Transverse colon (tissue), 4 donors: ENCODE results near the gene CRKL. TPM values are rescaled to one million over a fixed set of nuclear protein-coding genes. Genes with fewer than 3 reads are reported as not detected.
A peak's percentile ranks its signal among the peaks of the same experiment; 100 is the strongest.

Source experiments
- DNase-seq: peaks from one replicate; pipeline ENCODE4 v3.0.0-alpha.2; 2019
- H3K27ac ChIP-seq, 4 donors: fragments of 200-600 bp; sonication (generic); 2 replicates each; pipeline ENCODE4 v1.5.1; 2016 to 2018; ENCODE audit warnings: inconsistent platforms in 4 of 4
- H3K27me3 ChIP-seq: fragments of 200-600 bp; sonication (generic); 2 replicates; pipeline ENCODE4 v1.5.1; 2017; ENCODE audit warnings: inconsistent platforms
- H3K36me3 ChIP-seq, 4 donors: fragments of 200-600 bp; sonication (generic); 2 replicates each; pipeline ENCODE4 v1.5.1; 2017 to 2019; ENCODE audit warnings: inconsistent platforms in 4 of 4
- H3K4me1 ChIP-seq, 4 donors: fragments of 200-600 bp; sonication (generic); 2 replicates each; pipeline ENCODE4 v1.5.1; 2017 to 2020; ENCODE audit warnings: inconsistent platforms in 4 of 4
- H3K4me3 ChIP-seq, 4 donors: fragments of 200-600 bp; sonication (generic); 1 replicate in 1 of 4; 2 replicates in 3 of 4; pipeline versions ENCODE4 v1.5.1 to v1.6.1; 2017 to 2019; ENCODE audit warnings: inconsistent platforms in 4 of 4
- H3K9me3 ChIP-seq, 2 donors: fragments of 200-600 bp; sonication (generic); 2 replicates each; pipeline ENCODE4 v1.5.1; 2017 to 2019; ENCODE audit warnings: inconsistent platforms in 2 of 2
- CTCF ChIP-seq, 5 experiments: fragments of 200-600 bp in 3 of 5; fragments of 450-650 bp in 2 of 5; sonication (generic) in 3 of 5; IDR thresholded peaks; 1 replicate in 2 of 5; 2 replicates in 3 of 5; pipeline ENCODE4 v1.5.1; 2016 to 2017; ENCODE audit warnings: antibody characterized with exemption in 5 of 5, inconsistent platforms in 3 of 5, mild to moderate bottlenecking in 2 of 5, moderate library complexity in 1 of 5
- EP300 ChIP-seq: sonication (generic); formaldehyde crosslinking; IDR thresholded peaks from one replicate; pipeline ENCODE4 v1.6.1; 2017; ENCODE audit warnings: antibody characterized with exemption, low read depth
- POLR2A ChIP-seq: fragments of 450-650 bp; IDR thresholded peaks from one replicate; pipeline ENCODE4 v1.6.1; 2016; ENCODE audit warnings: antibody characterized with exemption, mild to moderate bottlenecking, moderate library complexity
- POLR2AphosphoS5 ChIP-seq, 3 donors: sonication (generic); formaldehyde crosslinking; IDR thresholded peaks; one replicate each; pipeline ENCODE4 v1.6.1; 2016; ENCODE audit warnings: antibody characterized with exemption in 3 of 3
- WGBS, 2 donors: methylation state at CpG; one replicate each; pipeline ENCODE4 v1.1.5; 2018; ENCODE audit warnings: low coverage in 1 of 2; 5-methylcytosine and 5-hydroxymethylcytosine counted together
- in situ Hi-C, 4 donors: fragments of 200-750 bp; cut with MboI; loops; one replicate each; pipeline versions ENCODE4 v1.15.0 to v1.15.1; 2017; ENCODE audit warnings: low sequenced_read_pairs in 3 of 4, low pct_ligation_motif_present in 1 of 4, low pct_unique_long_range_greater_than_20kb in 1 of 4
- intact Hi-C: fragments of 100-400 bp; cut with DNase I; formaldehyde crosslinking; loops from one replicate; pipeline ENCODE4 v1.15.1; 2023; ENCODE audit warnings: low total_unique reads
- total RNA-seq, 4 donors: library from RNA; depleted of rRNA; stranded (reverse); fragments of >200 nt; gene quantifications; one replicate each; pipeline ENCODE4 v1.1.0, GENCODE V29; 2016

Gene CRKL
- total RNA-seq, 4 donors from 2014 or later = 37.0 to 56.7 (median 48.6) TPM

- peaks cover 14% of the 10 kb centered on the region for H3K27me3 ChIP-seq
- no peaks in the 10 kb centered on the region for H3K36me3 ChIP-seq
- H3K4me1 ChIP-seq = peaks cover 10 to 60% (median 48%) of the 10 kb centered on the region in 4 donors
- in situ Hi-C loops = loop anchor here in 1 of 4 donors (25.0 kb wide), 1 partner anchor 99 kb away; no protein-coding TSS in a partner anchor
- WGBS, 2 donors = 73% methylated on average over 7 of the region's 7 CpGs; no CpG with 5 or more reads in 1 of the 2 donors
- TF ChIP-seq CTCF (IDR thresholded peaks at IDR 0.05) (no peak), EP300 (no peak)
- no peak for DNase-seq
- H3K9me3 ChIP-seq = no peaks in the 10 kb centered on the region
- no peak overlapping the region for H3K4me3 ChIP-seq
- H3K27ac ChIP-seq = peak overlapping the region; percentile 79 to 94 (median 91)
- intact Hi-C loops = no loop called here
These were observed 46.2 kb downstream of the CRKL start for GRCh38 chr22:20963201-20964052.

- Histone ChIP-seq H3K27ac (peak overlapping the region; percentile 79 to 94 (median 91)), H3K4me3 (peak overlapping the region in 3 of 4 donors; percentile 52 to 62 (median 55)), H3K4me1 (peaks cover 10 to 52% (median 46%) of the 10 kb centered on the region in 4 donors), H3K36me3 (no peaks in the 10 kb centered on the region), H3K9me3 (no peaks in the 10 kb centered on the region), H3K27me3 (peaks cover 14% of the 10 kb centered on the region)
- intact Hi-C loops = no loop called here
- WGBS, 2 donors = 42% methylated on average over 3 to 6 of the region's 6 CpGs
- no peak for TF ChIP-seq POLR2A
- no peak for TF ChIP-seq POLR2AphosphoS5 (IDR thresholded peaks at IDR 0.05)
- TF ChIP-seq CTCF (IDR thresholded peaks at IDR 0.05) = no peak
- TF ChIP-seq EP300 = no peak
- in situ Hi-C loops = loop anchor here in 1 of 4 donors (25.0 kb wide), 1 partner anchor 98 kb away; no protein-coding TSS in a partner anchor
- no peak for DNase-seq
These were observed 47.0 kb downstream of the CRKL start for GRCh38 chr22:20964090-20964798.

DNA sequence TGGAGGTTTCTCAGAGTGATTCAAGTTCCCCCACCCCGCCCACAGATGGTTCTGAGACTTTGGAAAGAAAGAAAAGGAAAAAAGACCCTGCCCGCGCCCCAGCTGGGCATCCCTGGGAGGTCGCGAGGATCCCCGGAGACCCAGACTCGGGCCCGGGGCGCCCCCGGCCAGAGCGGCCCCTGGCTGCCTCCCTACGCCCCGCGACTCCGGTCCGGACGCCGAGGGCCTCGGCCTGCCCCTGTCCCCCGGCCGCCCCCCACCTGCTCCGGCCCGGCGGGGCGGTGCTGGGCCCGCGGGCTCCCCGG is 47.5 kb downstream of the CRKL start:
- H3K4me3 ChIP-seq = peak overlapping the region; percentile 9 to 62 (median 54)
- no peak for DNase-seq
- H3K9me3 ChIP-seq = no peaks in the 10 kb centered on the region
- intact Hi-C loops (no loop called here), in situ Hi-C loops (loop anchor here in 1 of 4 donors (25.0 kb wide), 1 partner anchor 98 kb away; no protein-coding TSS in a partner anchor)
- WGBS, 2 donors = 13% methylated on average over 9 of the region's 28 CpGs; no CpG with 5 or more reads in 1 of the 2 donors
- H3K4me1 ChIP-seq = peaks cover 10 to 50% (median 46%) of the 10 kb centered on the region in 4 donors
- peaks cover 14% of the 10 kb centered on the region for H3K27me3 ChIP-seq
- peak overlapping the region; percentile 79 to 94 (median 91) for H3K27ac ChIP-seq
- TF ChIP-seq CTCF (IDR thresholded peaks at IDR 0.05) (no peak), EP300 (no peak), POLR2AphosphoS5 (IDR thresholded peaks at IDR 0.05) (no peak), POLR2A (no peak)
- no peaks in the 10 kb centered on the region for H3K36me3 ChIP-seq
